CD8-positive, alpha-beta memory T cell (primary cell): ENCODE measurements around the gene MIF. TPM values are rescaled to one million over a fixed set of nuclear protein-coding genes. Genes with fewer than 3 reads are reported as not detected.

Source experiments
- CTCF ChIA-PET: fragments of 350-600 bp; sonication (Branson Sonifier 250); formaldehyde crosslinking; loops from one replicate; lab custom pipeline; 2021; ENCODE audit warnings: antibody characterized with exemption; lab: Charles Lee
- POLR2A ChIA-PET: fragments of 350-600 bp; sonication (Branson Sonifier 250); formaldehyde crosslinking; loops from one replicate; lab custom pipeline; 2021; ENCODE audit warnings: antibody characterized with exemption; lab: Charles Lee
- DNase-seq, 5 donors: peaks; one replicate each; pipeline versions ENCODE4 v3.0.0 to v3.0.0-alpha.2; 2020 to 2022; ENCODE audit warnings: mixed read lengths in 1 of 5
- H3K27ac ChIP-seq: one replicate; pipeline ENCODE4 v1.7.0; 2013; ENCODE audit warnings: low read depth, mild to moderate bottlenecking, low read length, moderate library complexity
- H3K27me3 ChIP-seq: 2 replicates; pipeline ENCODE4 v1.7.0; 2013; ENCODE audit warnings: low read length, mild to moderate bottlenecking; ENCODE audit not compliant: insufficient read depth, poor library complexity, severe bottlenecking
- H3K36me3 ChIP-seq: 2 replicates; pipeline ENCODE4 v1.7.0; 2013; ENCODE audit warnings: mild to moderate bottlenecking, low read length, moderate library complexity; ENCODE audit not compliant: insufficient read depth
- H3K4me1 ChIP-seq: 2 replicates; pipeline ENCODE4 v1.7.0; 2013; ENCODE audit warnings: mild to moderate bottlenecking, low read length, moderate library complexity; ENCODE audit not compliant: insufficient read depth
- H3K4me3 ChIP-seq: 2 replicates; pipeline ENCODE4 v1.7.0; 2013; ENCODE audit warnings: mild to moderate bottlenecking, low read length
- H3K9me3 ChIP-seq: 2 replicates; pipeline ENCODE4 v1.7.0; 2013; ENCODE audit warnings: mild to moderate bottlenecking, low read length
- H3K27ac Mint-ChIP-seq, 8 donors: one replicate each; pipeline ENCODE4 v1.8.0; 2020 to 2021; ENCODE audit warnings: mixed read lengths in 8 of 8, mild to moderate bottlenecking in 6 of 8, inconsistent platforms in 3 of 8, moderate library complexity in 3 of 8
- H3K27me3 Mint-ChIP-seq, 2 donors: one replicate each; pipeline ENCODE4 v1.8.0; 2020 to 2021; ENCODE audit warnings: mixed read lengths in 2 of 2, mild to moderate bottlenecking in 1 of 2, moderate library complexity in 1 of 2
- H3K36me3 Mint-ChIP-seq, 3 donors: one replicate each; pipeline ENCODE4 v1.8.0; 2020 to 2021; ENCODE audit warnings: mixed read lengths in 3 of 3, inconsistent platforms in 1 of 3, mild to moderate bottlenecking in 1 of 3
- H3K4me1 Mint-ChIP-seq, 3 donors: one replicate each; pipeline ENCODE4 v1.8.0; 2020 to 2021; ENCODE audit warnings: mixed read lengths in 3 of 3, inconsistent platforms in 1 of 3, mild to moderate bottlenecking in 1 of 3
- H3K4me3 Mint-ChIP-seq, 7 donors: one replicate each; pipeline ENCODE4 v1.8.0; 2020 to 2021; ENCODE audit warnings: mixed read lengths in 7 of 7, mild to moderate bottlenecking in 6 of 7, moderate library complexity in 4 of 7, inconsistent platforms in 2 of 7
- H3K9me3 Mint-ChIP-seq, 5 donors: one replicate each; pipeline ENCODE4 v1.8.0; 2020 to 2022; ENCODE audit warnings: mixed read lengths in 5 of 5, mild to moderate bottlenecking in 3 of 5, moderate library complexity in 2 of 5, inconsistent platforms in 1 of 5
- polyA plus RNA-seq: library from polyadenylated mRNA; unstranded; fragments of 300-500 nt; fragmentation: Illumina TruSeq; gene quantifications from one replicate; pipeline ENCODE4 v1.2.3, GENCODE V29; 2021
- total RNA-seq, 2 experiments: library from RNA; stranded (reverse); gene quantifications; one replicate each; pipeline ENCODE4 v1.2.3, GENCODE V29; 2021

The MIF gene
- total and polyA plus RNA-seq, 3 experiments from 2014 or later, result 804 to 1,220 (median 830) TPM

DNA sequence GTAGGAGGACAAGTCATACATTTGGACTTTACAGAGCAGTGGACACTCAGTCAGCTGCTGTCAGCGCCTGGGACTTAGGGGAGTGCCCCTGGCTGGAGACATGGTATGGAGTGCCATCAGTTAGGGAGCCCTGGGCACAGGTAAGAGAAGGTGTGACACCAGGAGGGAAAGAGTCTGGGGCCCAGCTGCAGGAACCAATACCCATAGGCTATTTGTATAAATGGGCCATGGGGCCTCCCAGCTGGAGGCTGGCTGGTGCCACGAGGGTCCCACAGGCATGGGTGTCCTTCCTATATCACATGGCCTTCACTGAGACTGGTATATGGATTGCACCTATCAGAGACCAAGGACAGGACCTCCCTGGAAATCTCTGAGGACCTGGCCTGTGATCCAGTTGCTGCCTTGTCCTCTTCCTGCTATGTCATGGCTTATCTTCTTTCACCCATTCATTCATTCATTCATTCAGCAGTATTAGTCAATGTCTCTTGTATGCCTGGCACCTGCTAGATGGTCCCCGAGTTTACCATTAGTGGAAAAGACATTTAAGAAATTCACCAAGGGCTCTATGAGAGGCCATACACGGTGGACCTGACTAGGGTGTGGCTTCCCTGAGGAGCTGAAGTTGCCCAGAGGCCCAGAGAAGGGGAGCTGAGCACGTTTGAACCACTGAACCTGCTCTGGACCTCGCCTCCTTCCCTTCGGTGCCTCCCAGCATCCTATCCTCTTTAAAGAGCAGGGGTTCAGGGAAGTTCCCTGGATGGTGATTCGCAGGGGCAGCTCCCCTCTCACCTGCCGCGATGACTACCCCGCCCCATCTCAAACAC is 850 bp upstream of the MIF start:
- ChIA-PET POLR2A (interaction anchor here (1.0 to 2.1 kb wide), 4 partner anchors 20 to 197 kb away, joined by 3 to 34 read pairs (median 18); partner anchors contain the start of gene SLC2A11), CTCF (interaction anchor here (0.6 to 2.8 kb wide), 12 partner anchors 10 to 265 kb away, joined by 3 to 28 read pairs (median 6); partner anchors contain the start of gene SLC2A11)
- H3K4me1 Mint-ChIP-seq, result peaks cover 25 to 34% (median 27%) of the 10 kb centered on the region in 3 donors
- Histone ChIP-seq H3K4me1 (peaks cover 20% of the 10 kb centered on the region), H3K9me3 (no peaks in the 10 kb centered on the region), H3K27ac (peak overlapping the region; percentile 95), H3K4me3 (peak overlapping the region; percentile 90), H3K36me3 (peaks cover 8% of the 10 kb centered on the region), H3K27me3 (no peaks in the 10 kb centered on the region)
- H3K27ac Mint-ChIP-seq, result peak overlapping the region; percentile 93 to 99 (median 96)
- DNase-seq, result no peak
- H3K27me3 Mint-ChIP-seq, result peaks cover 0 to 2% of the 10 kb centered on the region in 2 donors
- peaks cover 0 to 38% (median 0%) of the 10 kb centered on the region in 3 donors for H3K36me3 Mint-ChIP-seq
- peak overlapping the region; percentile 90 to 97 (median 94) for H3K4me3 Mint-ChIP-seq
- H3K9me3 Mint-ChIP-seq, result no peaks in the 10 kb centered on the region

DNA sequence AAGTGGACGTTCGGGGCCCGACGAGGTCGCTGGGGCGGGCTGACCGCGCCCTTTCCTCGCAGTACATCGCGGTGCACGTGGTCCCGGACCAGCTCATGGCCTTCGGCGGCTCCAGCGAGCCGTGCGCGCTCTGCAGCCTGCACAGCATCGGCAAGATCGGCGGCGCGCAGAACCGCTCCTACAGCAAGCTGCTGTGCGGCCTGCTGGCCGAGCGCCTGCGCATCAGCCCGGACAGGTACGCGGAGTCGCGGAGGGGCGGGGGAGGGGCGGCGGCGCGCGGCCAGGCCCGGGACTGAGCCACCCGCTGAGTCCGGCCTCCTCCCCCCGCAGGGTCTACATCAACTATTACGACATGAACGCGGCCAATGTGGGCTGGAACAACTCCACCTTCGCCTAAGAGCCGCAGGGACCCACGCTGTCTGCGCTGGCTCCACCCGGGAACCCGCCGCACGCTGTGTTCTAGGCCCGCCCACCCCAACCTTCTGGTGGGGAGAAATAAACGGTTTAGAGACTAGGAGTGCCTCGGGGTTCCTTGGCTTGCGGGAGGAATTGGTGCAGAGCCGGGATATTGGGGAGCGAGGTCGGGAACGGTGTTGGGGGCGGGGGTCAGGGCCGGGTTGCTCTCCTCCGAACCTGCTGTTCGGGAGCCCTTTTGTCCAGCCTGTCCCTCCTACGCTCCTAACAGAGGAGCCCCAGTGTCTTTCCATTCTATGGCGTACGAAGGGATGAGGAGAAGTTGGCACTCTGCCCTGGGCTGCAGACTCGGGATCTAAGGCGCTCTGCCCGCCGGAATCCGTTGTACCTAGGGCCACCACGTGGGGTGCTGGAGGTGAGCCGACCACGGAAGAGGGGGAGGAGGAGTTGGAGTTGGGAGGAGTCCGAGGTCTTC is 771 bp downstream of the MIF start:
- no peaks in the 10 kb centered on the region for H3K27me3 ChIP-seq
- CTCF ChIA-PET, result interaction anchor here (0.9 to 2.8 kb wide), 12 partner anchors 15 to 263 kb away, joined by 3 to 28 read pairs (median 5); partner anchors contain the start of gene SLC2A11
- DNase-seq, result peak; percentile 43 to 75 (median 56)
- H3K27ac ChIP-seq, result peak overlapping the region; percentile 95
- H3K27me3 Mint-ChIP-seq, result peaks cover 0 to 2% of the 10 kb centered on the region in 2 donors
- peaks cover 25 to 34% (median 27%) of the 10 kb centered on the region in 3 donors for H3K4me1 Mint-ChIP-seq
- POLR2A ChIA-PET, result interaction anchor here (0.6 to 2.1 kb wide), 8 partner anchors 18 to 199 kb away, joined by 3 to 34 read pairs (median 4); partner anchors contain the start of genes SLC2A11 and SMARCB1
- H3K36me3 Mint-ChIP-seq, result peaks cover 0 to 38% (median 0%) of the 10 kb centered on the region in 3 donors
- peak overlapping the region; percentile 90 to 97 (median 94) for H3K4me3 Mint-ChIP-seq
- H3K9me3 Mint-ChIP-seq, result no peaks in the 10 kb centered on the region
- peak overlapping the region; percentile 90 for H3K4me3 ChIP-seq
- peaks cover 20% of the 10 kb centered on the region for H3K4me1 ChIP-seq
- H3K36me3 ChIP-seq, result peaks cover 8% of the 10 kb centered on the region
- H3K27ac Mint-ChIP-seq, result peak overlapping the region; percentile 78 to 97 (median 90)
- H3K9me3 ChIP-seq, result no peaks in the 10 kb centered on the region

DNA sequence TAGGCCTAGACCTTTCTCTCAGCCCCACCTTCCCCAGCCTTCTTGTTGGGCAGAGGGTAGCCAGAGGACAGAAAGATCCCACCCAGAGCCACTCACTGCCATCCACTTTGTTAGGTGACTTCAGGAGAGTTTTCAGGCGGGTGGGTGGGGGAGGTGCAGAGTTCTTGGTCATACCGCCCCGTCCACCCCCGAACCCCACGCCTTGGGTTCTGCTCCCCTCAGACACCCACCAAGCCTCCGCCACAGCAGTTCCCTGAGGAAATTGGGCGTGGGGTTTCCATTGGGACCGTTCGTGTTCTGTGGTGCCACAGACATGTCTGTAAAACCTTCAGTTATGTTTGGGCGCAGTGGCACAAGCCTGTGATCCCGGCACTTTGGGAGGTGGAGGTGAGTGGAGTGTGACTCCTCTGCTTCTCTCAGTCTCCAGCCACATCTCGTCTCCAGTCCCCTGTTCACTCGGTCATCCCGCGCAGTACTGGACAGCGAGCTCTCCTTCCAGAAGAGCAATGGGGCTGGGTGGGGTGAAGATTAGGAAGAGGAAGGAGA is 1.5 kb downstream of the MIF start:
- H3K27me3 ChIP-seq, result no peaks in the 10 kb centered on the region
- no peaks in the 10 kb centered on the region for H3K9me3 Mint-ChIP-seq
- peak overlapping the region; percentile 95 for H3K27ac ChIP-seq
- DNase-seq, result no peak
- ChIA-PET POLR2A (no interaction called here), CTCF (interaction anchor here (1.1 kb wide), 1 partner anchor 18 kb away, joined by 3 read pairs; no protein-coding TSS in a partner anchor)
- peaks cover 0 to 2% of the 10 kb centered on the region in 2 donors for H3K27me3 Mint-ChIP-seq
- H3K4me3 Mint-ChIP-seq, result peak overlapping the region; percentile 90 to 97 (median 94)
- peak overlapping the region; percentile 66 to 95 (median 86) for H3K27ac Mint-ChIP-seq
- H3K9me3 ChIP-seq, result no peaks in the 10 kb centered on the region
- H3K4me3 ChIP-seq, result peak overlapping the region; percentile 90
- H3K4me1 Mint-ChIP-seq, result peaks cover 25 to 34% (median 27%) of the 10 kb centered on the region in 3 donors
- H3K36me3 Mint-ChIP-seq, result peaks cover 0 to 38% (median 3%) of the 10 kb centered on the region in 3 donors
- H3K4me1 ChIP-seq, result peaks cover 20% of the 10 kb centered on the region
- H3K36me3 ChIP-seq, result peaks cover 8% of the 10 kb centered on the region

DNA sequence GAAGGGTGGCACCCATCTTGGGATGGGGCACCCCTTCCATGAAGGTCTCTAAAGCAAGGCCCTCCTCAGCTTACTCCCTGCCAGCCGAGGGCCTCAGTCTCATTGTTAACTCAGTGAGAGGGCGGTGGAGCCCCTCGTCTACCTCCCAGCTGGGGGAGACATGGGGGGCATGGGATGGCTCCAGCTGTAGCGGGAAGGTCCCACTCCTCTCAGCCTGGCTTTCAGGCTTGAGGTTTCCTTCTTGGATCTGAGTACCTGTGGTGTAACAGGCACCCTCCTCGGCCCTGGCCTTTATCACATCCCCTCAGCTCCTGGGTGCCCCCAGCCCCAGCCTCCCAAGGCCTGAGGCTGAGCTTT is 2.0 kb downstream of the MIF start:
- Mint-ChIP-seq H3K27ac (peak overlapping the region in 6 of 8 donors; percentile 74 to 95 (median 90)), H3K4me3 (peak overlapping the region; percentile 67 to 97 (median 93)), H3K4me1 (peaks cover 25 to 34% (median 27%) of the 10 kb centered on the region in 3 donors), H3K36me3 (peaks cover 0 to 40% (median 5%) of the 10 kb centered on the region in 3 donors), H3K27me3 (peaks cover 0 to 2% of the 10 kb centered on the region in 2 donors), H3K9me3 (no peaks in the 10 kb centered on the region)
- Histone ChIP-seq H3K9me3 (no peaks in the 10 kb centered on the region), H3K36me3 (peaks cover 8% of the 10 kb centered on the region), H3K4me1 (peaks cover 20% of the 10 kb centered on the region), H3K4me3 (no peak overlapping the region), H3K27ac (peak overlapping the region; percentile 95), H3K27me3 (no peaks in the 10 kb centered on the region)
- POLR2A ChIA-PET, result no interaction called here
- CTCF ChIA-PET, result interaction anchor here (1.1 kb wide), 1 partner anchor 17 kb away, joined by 3 read pairs; no protein-coding TSS in a partner anchor
- DNase-seq, result no peak

DNA sequence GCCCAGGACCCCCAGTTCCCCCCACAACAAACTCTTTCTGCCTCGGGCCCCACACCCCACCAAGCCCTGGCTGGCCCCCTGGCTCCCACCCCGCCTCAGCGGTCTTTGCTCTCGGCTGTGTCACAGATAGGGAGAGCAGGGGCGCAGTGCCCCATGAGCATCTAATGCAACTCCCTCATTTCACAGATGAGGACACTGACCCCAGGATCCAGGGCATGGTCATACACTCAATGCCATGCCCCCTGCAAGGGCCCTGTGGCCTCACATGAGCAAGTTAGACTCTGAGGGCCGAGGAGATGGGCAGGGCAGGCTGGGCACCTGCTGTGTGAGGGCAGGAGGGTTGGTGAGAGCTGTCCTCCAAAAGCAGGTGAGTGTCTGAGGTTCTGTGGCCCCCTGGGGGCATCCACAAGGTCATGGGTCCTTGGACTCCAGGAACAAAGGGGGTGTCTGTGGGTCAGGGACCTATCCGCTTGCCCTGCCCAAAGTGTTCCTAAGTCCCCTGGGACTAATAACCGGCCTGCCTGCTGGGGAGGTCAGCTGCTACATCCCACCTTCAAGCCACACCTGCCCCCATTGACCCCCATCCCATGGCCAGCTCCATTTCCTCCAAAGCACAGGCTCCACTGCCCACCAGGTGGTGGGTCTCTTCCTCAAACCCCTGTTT is 2.5 kb downstream of the MIF start:
- Histone ChIP-seq H3K27me3 (no peaks in the 10 kb centered on the region), H3K36me3 (peaks cover 8% of the 10 kb centered on the region), H3K27ac (no peak overlapping the region), H3K4me1 (peaks cover 20% of the 10 kb centered on the region), H3K9me3 (no peaks in the 10 kb centered on the region), H3K4me3 (no peak overlapping the region)
- peak overlapping the region in 5 of 8 donors; percentile 39 to 94 (median 52) for H3K27ac Mint-ChIP-seq
- H3K36me3 Mint-ChIP-seq, result peaks cover 0 to 40% (median 5%) of the 10 kb centered on the region in 3 donors
- DNase-seq, result no peak
- H3K27me3 Mint-ChIP-seq, result peaks cover 0 to 2% of the 10 kb centered on the region in 2 donors
- H3K4me3 Mint-ChIP-seq, result peak overlapping the region in 5 of 7 donors; percentile 7 to 81 (median 28)
- CTCF ChIA-PET, result interaction anchor here (1.1 kb wide), 1 partner anchor 17 kb away, joined by 3 read pairs; no protein-coding TSS in a partner anchor
- no peaks in the 10 kb centered on the region for H3K9me3 Mint-ChIP-seq
- H3K4me1 Mint-ChIP-seq, result peaks cover 25 to 34% (median 27%) of the 10 kb centered on the region in 3 donors
- POLR2A ChIA-PET, result no interaction called here

DNA sequence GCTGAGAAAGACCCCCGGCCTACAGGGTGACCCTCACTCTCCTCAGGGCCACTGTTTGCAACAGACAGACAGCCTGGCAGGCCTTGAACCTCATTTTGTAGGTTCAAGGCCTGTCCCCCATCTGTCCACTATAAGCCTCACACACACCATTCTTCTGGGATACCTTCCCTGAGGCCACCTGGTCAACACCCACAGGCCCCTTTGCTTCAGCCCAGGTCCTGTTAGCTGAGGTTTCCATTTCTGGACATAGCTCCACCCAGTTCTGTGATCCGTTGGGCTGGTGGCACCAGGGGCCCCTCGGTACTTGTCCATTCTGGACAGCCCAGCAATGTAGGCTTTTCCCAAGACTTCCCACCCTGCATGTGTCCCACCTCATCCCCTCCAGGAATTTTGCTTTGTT is 3.1 kb downstream of the MIF start:
- H3K4me3 Mint-ChIP-seq, result peak overlapping the region in 3 of 7 donors; percentile 28 to 81 (median 65)

More for the DNA sequence above, 3.1 kb downstream of the MIF start:
- H3K27me3 ChIP-seq, result no peaks in the 10 kb centered on the region
- peaks cover 8% of the 10 kb centered on the region for H3K36me3 ChIP-seq
- no peak overlapping the region for H3K4me3 ChIP-seq
- H3K27ac ChIP-seq, result no peak overlapping the region
- H3K27me3 Mint-ChIP-seq, result peaks cover 0 to 2% of the 10 kb centered on the region in 2 donors
- DNase-seq, result no peak
- CTCF ChIA-PET, result no interaction called here
- peaks cover 0 to 40% (median 5%) of the 10 kb centered on the region in 3 donors for H3K36me3 Mint-ChIP-seq
- no peaks in the 10 kb centered on the region for H3K9me3 ChIP-seq
- no peaks in the 10 kb centered on the region for H3K9me3 Mint-ChIP-seq
- peaks cover 20% of the 10 kb centered on the region for H3K4me1 ChIP-seq
- POLR2A ChIA-PET, result no interaction called here
- peaks cover 24 to 34% (median 25%) of the 10 kb centered on the region in 3 donors for H3K4me1 Mint-ChIP-seq
- H3K27ac Mint-ChIP-seq, result peak overlapping the region in 3 of 8 donors; percentile 39 to 57 (median 43)
